Measurements from ENCODE around the gene SOS2.

The SOS2 gene

GRCh38 chr14:50103558-50103957, 127.8 kb downstream of the SOS2 start:
- TF ChIP-seq CTCF (IDR thresholded peaks at IDR 0.05; ENCODE audit: low read depth, low read length): no peak
- no peak overlapping the region for H3K4me3 ChIP-seq (replicated peaks in 1 of 2; ENCODE audit: low read depth in 2 of 2, low read length in 2 of 2)
- peak in 1 of 2 donors; percentile 58 for DNase-seq (ENCODE audit: low read depth in 2 of 2)

- DNase-seq (ENCODE audit: low read depth in 2 of 2): no peak
- H3K4me3 ChIP-seq (replicated peaks in 1 of 2; ENCODE audit: low read depth in 2 of 2, low read length in 2 of 2): no peak overlapping the region
- no peak for TF ChIP-seq CTCF (IDR thresholded peaks at IDR 0.05; ENCODE audit: low read depth, low read length)
Observed at GRCh38 chr14:50101417-50101816, 130.0 kb downstream of the SOS2 start.

- DNase-seq (ENCODE audit: low read depth in 2 of 2): no peak
- H3K4me3 ChIP-seq (replicated peaks in 1 of 2; ENCODE audit: low read depth in 2 of 2, low read length in 2 of 2): no peak overlapping the region
- no peak for TF ChIP-seq CTCF (IDR thresholded peaks at IDR 0.05; ENCODE audit: low read depth, low read length)
Observed at GRCh38 chr14:50100805-50101204, 130.6 kb downstream of the SOS2 start.

GRCh38 chr14:50099335-50099734, 132.0 kb downstream of the SOS2 start:
- no peak for TF ChIP-seq CTCF (IDR thresholded peaks at IDR 0.05; ENCODE audit: low read depth, low read length)
- H3K4me3 ChIP-seq (replicated peaks in 1 of 2; ENCODE audit: low read depth in 2 of 2, low read length in 2 of 2): no peak overlapping the region
- DNase-seq (ENCODE audit: low read depth in 2 of 2): no peak

GRCh38 chr14:50095895-50096294, 135.5 kb downstream of the SOS2 start:
- TF ChIP-seq CTCF (IDR thresholded peaks at IDR 0.05; ENCODE audit: low read depth, low read length): no peak
- H3K4me3 ChIP-seq (replicated peaks in 1 of 2; ENCODE audit: low read depth in 2 of 2, low read length in 2 of 2): no peak overlapping the region
- no peak for DNase-seq (ENCODE audit: low read depth in 2 of 2)

GRCh38 chr14:50094056-50094755, 137.2 kb downstream of the SOS2 start:
- H3K4me3 ChIP-seq (replicated peaks in 1 of 2; ENCODE audit: low read depth in 2 of 2, low read length in 2 of 2): no peak overlapping the region
- TF ChIP-seq CTCF (IDR thresholded peaks at IDR 0.05; ENCODE audit: low read depth, low read length): no peak
- no peak for DNase-seq (ENCODE audit: low read depth in 2 of 2)

- no peak overlapping the region for H3K4me3 ChIP-seq (replicated peaks in 1 of 2; ENCODE audit: low read depth in 2 of 2, low read length in 2 of 2)
- DNase-seq (ENCODE audit: low read depth in 2 of 2): no peak
- no peak for TF ChIP-seq CTCF (IDR thresholded peaks at IDR 0.05; ENCODE audit: low read depth, low read length)
Observed at GRCh38 chr14:50093496-50093895, 137.9 kb downstream of the SOS2 start.

All from cardiac fibroblast (primary cell).